HEK293 (cell line): ENCODE results near the gene APOLD1.
A peak's percentile ranks its signal among the peaks of the same experiment; 100 is the strongest.

Experiments used
- CTCF ChIA-PET: fragments of 350-600 bp; formaldehyde crosslinking; extraction: SDS; loops from one replicate; lab custom pipeline; 2021; ENCODE audit warnings: antibody characterized with exemption; lab: Yijun Ruan, JAX
- POLR2A ChIA-PET: fragments of 300-600 bp; formaldehyde crosslinking; extraction: SDS; loops from one replicate; lab custom pipeline; 2020; ENCODE audit warnings: antibody characterized with exemption, inconsistent platforms; lab: Yijun Ruan, JAX
- H3K27ac ChIP-seq: fragments of 200-500 bp; sonication (Bioruptor generic); 2 replicates; pipeline ENCODE4 v1.5.1; 2014; ENCODE audit warnings: low read depth, low read length, control low read depth, inconsistent platforms; ENCODE audit errors: extremely low read depth
- H3K36me3 ChIP-seq, 2 experiments: fragments of 200-500 bp in 1 of 2; sonication (Bioruptor generic) in 1 of 2; 1 replicate in 1 of 2; 2 replicates in 1 of 2; pipeline ENCODE4 v1.5.1; 2014 to 2017; ENCODE audit warnings: inconsistent platforms in 2 of 2, low read length in 2 of 2; ENCODE audit not compliant: control insufficient read depth in 2 of 2, insufficient read depth in 1 of 2
- H3K4me1 ChIP-seq: fragments of 200-500 bp; sonication (Bioruptor generic); 2 replicates; pipeline ENCODE4 v1.5.1; 2014; ENCODE audit warnings: mild to moderate bottlenecking, low read length, inconsistent platforms; ENCODE audit not compliant: control insufficient read depth, insufficient read depth
- H3K4me3 ChIP-seq: 2 replicates; pipeline ENCODE4 v1.5.1; 2011; ENCODE audit warnings: low read depth, mild to moderate bottlenecking, control low read depth, low read length, moderate library complexity
- H3K9me3 ChIP-seq: fragments of 200-500 bp; sonication (Bioruptor generic); 2 replicates; pipeline ENCODE4 v1.5.1; 2014; ENCODE audit warnings: low read depth, low read length, inconsistent platforms; ENCODE audit not compliant: control insufficient read depth, insufficient read depth
- FEZF1 ChIP-seq: fragments of 450-650 bp; formaldehyde crosslinking; IDR thresholded peaks from 2 replicates; pipeline ENCODE4 v1.5.1; 2016; ENCODE audit warnings: missing biosample characterization, missing genetic modification characterization
- GFI1B ChIP-seq: fragments of 450-650 bp; formaldehyde crosslinking; IDR thresholded peaks from 2 replicates; pipeline ENCODE4 v1.5.1; 2016; ENCODE audit warnings: missing biosample characterization, missing genetic modification characterization
- GLIS1 ChIP-seq: fragments of 450-650 bp; formaldehyde crosslinking; IDR thresholded peaks from 2 replicates; pipeline ENCODE4 v1.5.1; 2016; ENCODE audit warnings: missing biosample characterization, missing genetic modification characterization
- HOXC10 ChIP-seq: sonication (generic); formaldehyde crosslinking; IDR thresholded peaks from 2 replicates; pipeline ENCODE4 v1.8.1; 2023; ENCODE audit warnings: mild to moderate bottlenecking, missing genetic modification reagents
- KLF16 ChIP-seq: fragments of 450-650 bp; formaldehyde crosslinking; IDR thresholded peaks from 2 replicates; pipeline ENCODE4 v1.5.1; 2017; ENCODE audit warnings: missing biosample characterization, missing genetic modification characterization
- SCRT1 ChIP-seq: fragments of 450-650 bp; formaldehyde crosslinking; IDR thresholded peaks from 2 replicates; pipeline ENCODE4 v1.5.1; 2016; ENCODE audit warnings: missing biosample characterization, missing genetic modification characterization, borderline replicate concordance
- ZFHX2 ChIP-seq: fragments of 450-650 bp; formaldehyde crosslinking; conservative IDR thresholded peaks from 2 replicates; pipeline ENCODE4 v1.5.1; 2016; ENCODE audit warnings: missing biosample characterization, missing genetic modification characterization
- ZNF37A ChIP-seq: fragments of 450-650 bp; IDR thresholded peaks from 2 replicates; pipeline ENCODE4 v1.5.1; 2018; ENCODE audit warnings: missing biosample characterization, missing genetic modification characterization
- ZNF398 ChIP-seq: fragments of 450-650 bp; formaldehyde crosslinking; IDR thresholded peaks from 2 replicates; pipeline ENCODE4 v1.5.1; 2017; ENCODE audit warnings: missing biosample characterization, missing genetic modification characterization
- ZNF518A ChIP-seq: fragments of 450-650 bp; formaldehyde crosslinking; conservative IDR thresholded peaks from 2 replicates; pipeline ENCODE4 v1.5.1; 2016; ENCODE audit warnings: low read depth, missing biosample characterization, missing genetic modification characterization
- ZNF621 ChIP-seq: fragments of 450-650 bp; formaldehyde crosslinking; IDR thresholded peaks from 2 replicates; pipeline ENCODE4 v1.5.1; 2017; ENCODE audit warnings: missing biosample characterization, missing genetic modification characterization
- ZNF623 ChIP-seq: fragments of 450-650 bp; formaldehyde crosslinking; IDR thresholded peaks from 2 replicates; pipeline ENCODE4 v1.5.1; 2016; ENCODE audit warnings: missing biosample characterization, missing genetic modification characterization
- ZNF843 ChIP-seq: fragments of 450-650 bp; formaldehyde crosslinking; IDR thresholded peaks from 2 replicates; pipeline ENCODE4 v1.5.1; 2016; ENCODE audit warnings: missing biosample characterization, missing genetic modification characterization
- TF ChIP-seq, protein P1 (sequence below): fragments of 450-650 bp; formaldehyde crosslinking; IDR thresholded peaks from 2 replicates; pipeline ENCODE4 v1.5.1; 2016; ENCODE audit warnings: missing biosample characterization, missing genetic modification characterization
- TF ChIP-seq, protein P2 (sequence below): fragments of 450-650 bp; formaldehyde crosslinking; IDR thresholded peaks from 2 replicates; pipeline ENCODE4 v1.5.1; 2016; ENCODE audit warnings: missing biosample characterization, missing genetic modification characterization
- TF ChIP-seq, protein P3 (sequence below): fragments of 450-650 bp; formaldehyde crosslinking; IDR thresholded peaks from 2 replicates; pipeline ENCODE4 v1.5.1; 2017; ENCODE audit warnings: missing biosample characterization, missing genetic modification characterization

APOLD1 gene

GRCh38 chr12:12747278-12747677 lies 38.2 kb upstream of the APOLD1 start:
- ChIA-PET CTCF (interaction anchor here (1.9 to 4.4 kb wide), 2 partner anchors 11 to 31 kb away, joined by 5 to 36 read pairs; no protein-coding TSS in a partner anchor), POLR2A (interaction anchor here (1.0 kb wide), 1 partner anchor 26 kb away, joined by 4 read pairs; no protein-coding TSS in a partner anchor)
- H3K9me3 ChIP-seq = no peaks in the 10 kb centered on the region
- H3K36me3 ChIP-seq = no peaks in the 10 kb centered on the region; a peak in 1 of 3 replicates
- H3K4me3 ChIP-seq = no peak overlapping the region
- TF ChIP-seq HOXC10 (CRISPR knock-in tag) (no peak), ZNF37A (tag by site-specific recombination) (no peak), ZNF623 (no peak), ZFHX2 (tag by site-specific recombination) (0 out of 2 replicates have a peak, but pooled peaks have one; percentile 14), ZNF621 (tag by site-specific recombination) (no peak), KLF16 (tag by site-specific recombination) (no peak), FEZF1 (tag by site-specific recombination) (0 out of 2 replicates have a peak, but pooled peaks have one; percentile 9), SCRT1 (tag by site-specific recombination) (no peak), GFI1B (tag by site-specific recombination) (0 out of 2 replicates have a peak, but pooled peaks have one; percentile 18), ZNF398 (tag by site-specific recombination) (no peak)
- TF ChIP-seq, protein P1, sequence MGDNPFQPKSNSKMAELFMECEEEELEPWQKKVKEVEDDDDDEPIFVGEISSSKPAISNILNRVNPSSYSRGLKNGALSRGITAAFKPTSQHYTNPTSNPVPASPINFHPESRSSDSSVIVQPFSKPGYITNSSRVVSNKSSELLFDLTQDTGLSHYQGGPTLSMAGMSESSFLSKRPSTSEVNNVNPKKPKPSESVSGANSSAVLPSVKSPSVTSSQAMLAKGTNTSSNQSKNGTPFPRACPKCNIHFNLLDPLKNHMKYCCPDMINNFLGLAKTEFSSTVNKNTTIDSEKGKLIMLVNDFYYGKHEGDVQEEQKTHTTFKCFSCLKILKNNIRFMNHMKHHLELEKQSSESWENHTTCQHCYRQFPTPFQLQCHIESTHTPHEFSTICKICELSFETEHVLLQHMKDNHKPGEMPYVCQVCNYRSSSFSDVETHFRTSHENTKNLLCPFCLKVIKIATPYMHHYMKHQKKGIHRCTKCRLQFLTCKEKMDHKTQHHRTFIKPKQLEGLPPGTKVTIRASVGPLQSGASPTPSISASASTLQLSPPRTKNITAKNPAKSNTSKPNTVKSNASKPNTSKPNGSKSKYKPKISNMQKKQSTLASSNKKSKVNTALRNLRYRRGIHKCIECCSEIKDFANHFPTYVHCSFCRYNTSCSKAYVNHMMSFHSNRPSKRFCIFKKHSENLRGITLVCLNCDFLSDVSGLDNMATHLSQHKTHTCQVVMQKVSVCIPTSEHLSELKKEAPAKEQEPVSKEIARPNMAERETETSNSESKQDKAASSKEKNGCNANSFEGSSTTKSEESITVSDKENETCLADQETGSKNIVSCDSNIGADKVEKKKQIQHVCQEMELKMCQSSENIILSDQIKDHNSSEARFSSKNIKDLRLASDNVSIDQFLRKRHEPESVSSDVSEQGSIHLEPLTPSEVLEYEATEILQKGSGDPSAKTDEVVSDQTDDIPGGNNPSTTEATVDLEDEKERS (tag by site-specific recombination) = no peak
- TF ChIP-seq, protein P2, sequence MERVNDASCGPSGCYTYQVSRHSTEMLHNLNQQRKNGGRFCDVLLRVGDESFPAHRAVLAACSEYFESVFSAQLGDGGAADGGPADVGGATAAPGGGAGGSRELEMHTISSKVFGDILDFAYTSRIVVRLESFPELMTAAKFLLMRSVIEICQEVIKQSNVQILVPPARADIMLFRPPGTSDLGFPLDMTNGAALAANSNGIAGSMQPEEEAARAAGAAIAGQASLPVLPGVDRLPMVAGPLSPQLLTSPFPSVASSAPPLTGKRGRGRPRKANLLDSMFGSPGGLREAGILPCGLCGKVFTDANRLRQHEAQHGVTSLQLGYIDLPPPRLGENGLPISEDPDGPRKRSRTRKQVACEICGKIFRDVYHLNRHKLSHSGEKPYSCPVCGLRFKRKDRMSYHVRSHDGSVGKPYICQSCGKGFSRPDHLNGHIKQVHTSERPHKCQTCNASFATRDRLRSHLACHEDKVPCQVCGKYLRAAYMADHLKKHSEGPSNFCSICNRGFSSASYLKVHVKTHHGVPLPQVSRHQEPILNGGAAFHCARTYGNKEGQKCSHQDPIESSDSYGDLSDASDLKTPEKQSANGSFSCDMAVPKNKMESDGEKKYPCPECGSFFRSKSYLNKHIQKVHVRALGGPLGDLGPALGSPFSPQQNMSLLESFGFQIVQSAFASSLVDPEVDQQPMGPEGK (tag by site-specific recombination) = no peak
- no peak overlapping the region for H3K27ac ChIP-seq
- H3K4me1 ChIP-seq = peaks cover 24% of the 10 kb centered on the region

- ChIA-PET CTCF (interaction anchor here (0.8 to 4.4 kb wide), 2 partner anchors 8 to 11 kb away, joined by 8 to 36 read pairs; no protein-coding TSS in a partner anchor), POLR2A (no interaction called here)
- Histone ChIP-seq H3K4me1 (peaks cover 24% of the 10 kb centered on the region), H3K36me3 (no peaks in the 10 kb centered on the region; a peak in 1 of 3 replicates), H3K4me3 (no peak overlapping the region), H3K9me3 (no peaks in the 10 kb centered on the region), H3K27ac (no peak overlapping the region)
- no peak for TF ChIP-seq ZNF843 (tag by site-specific recombination)
- 0 out of 2 replicates have a peak, but pooled peaks have one; percentile 26 for TF ChIP-seq GLIS1
- TF ChIP-seq, protein P3, sequence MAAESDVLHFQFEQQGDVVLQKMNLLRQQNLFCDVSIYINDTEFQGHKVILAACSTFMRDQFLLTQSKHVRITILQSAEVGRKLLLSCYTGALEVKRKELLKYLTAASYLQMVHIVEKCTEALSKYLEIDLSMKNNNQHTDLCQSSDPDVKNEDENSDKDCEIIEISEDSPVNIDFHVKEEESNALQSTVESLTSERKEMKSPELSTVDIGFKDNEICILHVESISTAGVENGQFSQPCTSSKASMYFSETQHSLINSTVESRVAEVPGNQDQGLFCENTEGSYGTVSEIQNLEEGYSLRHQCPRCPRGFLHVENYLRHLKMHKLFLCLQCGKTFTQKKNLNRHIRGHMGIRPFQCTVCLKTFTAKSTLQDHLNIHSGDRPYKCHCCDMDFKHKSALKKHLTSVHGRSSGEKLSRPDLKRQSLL = no peak
- TF ChIP-seq ZNF518A (tag by site-specific recombination) = no peak
Measured at GRCh38 chr12:12748044-12748443, 37.4 kb upstream of the APOLD1 start.
